Natural killer cell (primary cell): ENCODE data around the gene ATAT1. TPM values are rescaled to one million over a fixed set of nuclear protein-coding genes. Genes with fewer than 3 reads are reported as not detected.

Experiments used
- ATAC-seq, 3 donors: fragments of 150-1000 bp in 2 of 3; fragments of 200-7000 bp in 1 of 3; cut with Tn5 transposase; 1 replicate in 1 of 3; 2 replicates in 2 of 3; pipeline ENCODE4 v1.10.0; 2021; ENCODE audit warnings: mild to moderate bottlenecking in 2 of 3, moderate library complexity in 2 of 3
- DNase-seq, 2 donors: peaks; one replicate each; pipeline versions ENCODE4 v3.0.0 to v3.0.0-alpha.2; 2013 to 2021; ENCODE audit warnings: mixed read lengths in 1 of 2
- H3K27ac ChIP-seq: one replicate; pipeline ENCODE4 v1.5.1; 2013; ENCODE audit warnings: mild to moderate bottlenecking, low read length
- H3K27me3 ChIP-seq: one replicate; pipeline ENCODE4 v1.6.1; 2013; ENCODE audit warnings: low read length; ENCODE audit not compliant: control insufficient read depth, insufficient read depth
- H3K36me3 ChIP-seq: one replicate; pipeline ENCODE4 v1.6.1; 2013; ENCODE audit warnings: low read length; ENCODE audit not compliant: control insufficient read depth, insufficient read depth
- H3K4me1 ChIP-seq: one replicate; pipeline ENCODE4 v1.6.1; 2013; ENCODE audit warnings: low read length; ENCODE audit not compliant: control insufficient read depth, insufficient read depth
- H3K4me3 ChIP-seq: one replicate; pipeline ENCODE4 v1.5.1; 2013; ENCODE audit warnings: low read length
- H3K9me3 ChIP-seq: one replicate; pipeline ENCODE4 v1.6.1; 2013; ENCODE audit warnings: low read length; ENCODE audit not compliant: control insufficient read depth, insufficient read depth
- H3K27ac Mint-ChIP-seq, 2 donors: one replicate each; pipeline ENCODE4 v1.8.0; 2022; ENCODE audit warnings: mild to moderate bottlenecking in 2 of 2, mixed read lengths in 2 of 2, moderate library complexity in 1 of 2
- H3K27me3 Mint-ChIP-seq, 2 donors: one replicate each; pipeline ENCODE4 v1.8.0; 2022; ENCODE audit warnings: low read depth in 2 of 2, mixed read lengths in 2 of 2
- H3K36me3 Mint-ChIP-seq: one replicate; pipeline ENCODE4 v1.8.0; 2022; ENCODE audit warnings: mixed read lengths
- H3K4me1 Mint-ChIP-seq, 2 donors: one replicate each; pipeline ENCODE4 v1.8.0; 2022; ENCODE audit warnings: mixed read lengths in 2 of 2
- H3K4me3 Mint-ChIP-seq: one replicate; pipeline ENCODE4 v1.8.0; 2022; ENCODE audit warnings: mild to moderate bottlenecking, moderate library complexity, mixed read lengths
- H3K9me3 Mint-ChIP-seq, 2 donors: one replicate each; pipeline ENCODE4 v1.8.0; 2022; ENCODE audit warnings: mixed read lengths in 2 of 2
- WGBS: methylation state at CpG from one replicate; pipeline ENCODE4 v1.1.7; 2013; ENCODE audit warnings: missing lambda C conversion rate; ENCODE audit not compliant: insufficient coverage; 5-methylcytosine and 5-hydroxymethylcytosine counted together
- intact Hi-C: fragments of 100-400 bp; cut with micrococcal nuclease; formaldehyde crosslinking; loops from one replicate; pipeline ENCODE4 v1.14.2; 2022
- total RNA-seq, 4 donors: library from RNA; stranded (reverse); fragments of 120-200 nt in 1 of 4; gene quantifications; one replicate each; pipeline versions ENCODE4 v1.2.3 to v1.2.4, GENCODE V29; 2013 to 2022
- TF ChIP-seq, protein P1 (sequence below): fragments of 200-600 bp; IDR thresholded peaks from one replicate; pipeline ENCODE4 v1.8.0; 2022; ENCODE audit warnings: antibody characterized with exemption

ATAT1 gene
- total RNA-seq, 3 donors from 2014 or later (not counting 1 experiment from before 2014, with no cell fraction given), result 8.1 to 10.8 (median 8.9) TPM

DNA sequence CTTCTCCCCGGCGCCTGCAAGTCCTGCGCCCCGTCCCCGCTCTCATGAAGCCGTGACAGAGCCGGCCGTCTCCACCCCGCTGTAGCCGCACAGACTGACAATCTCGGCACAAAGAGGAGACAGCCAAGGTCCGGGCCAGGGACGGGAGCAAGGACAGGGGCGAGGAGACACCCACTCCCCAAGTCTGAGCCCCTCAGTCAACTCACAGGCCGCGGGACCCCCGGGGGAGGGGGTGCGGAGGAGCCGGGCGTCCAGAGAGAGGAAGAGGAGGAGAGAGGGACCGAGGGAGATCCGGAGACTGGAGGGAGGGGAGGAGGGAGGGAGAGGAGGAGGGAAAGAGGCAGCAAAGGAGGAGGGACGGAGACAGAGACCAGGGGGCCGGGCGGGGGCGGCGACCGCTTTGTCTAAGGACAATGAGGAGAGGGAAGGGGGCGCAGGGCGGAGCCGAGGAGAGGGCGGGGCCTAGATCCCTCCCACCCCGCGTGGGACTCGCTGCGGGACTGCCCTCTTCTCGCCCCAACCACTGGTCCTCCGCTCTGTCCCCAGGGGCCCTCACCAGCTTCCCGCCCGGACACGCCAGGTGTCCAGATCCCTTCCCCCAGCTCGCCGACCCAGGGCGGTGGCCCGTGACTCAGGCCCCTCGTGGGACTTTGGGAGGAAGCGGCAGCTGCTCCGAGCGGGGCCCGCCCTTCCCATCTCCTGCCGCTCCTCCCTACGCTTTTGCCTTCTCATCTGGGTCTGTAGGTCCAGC, 60.4 kb downstream of the ATAT1 start:
- Mint-ChIP-seq H3K4me1 (peaks cover 63 to 80% of the 10 kb centered on the region in 2 donors), H3K27ac (peak overlapping the region; percentile 91 to 98), H3K36me3 (peaks cover 13% of the 10 kb centered on the region), H3K4me3 (peak overlapping the region; percentile 96), H3K9me3 (no peaks in the 10 kb centered on the region), H3K27me3 (no peaks in the 10 kb centered on the region)
- Histone ChIP-seq H3K27ac (peak overlapping the region; percentile 96), H3K4me1 (peaks cover 68% of the 10 kb centered on the region), H3K4me3 (peak overlapping the region; percentile 96), H3K27me3 (no peaks in the 10 kb centered on the region), H3K36me3 (no peaks in the 10 kb centered on the region), H3K9me3 (no peaks in the 10 kb centered on the region)
- under 1% methylated on average over 52 of the region's 52 CpGs for WGBS
- DNase-seq (peak; percentile 64 to 78), ATAC-seq (peak; percentile 25 to 45 (median 30))
- TF ChIP-seq, protein P1, sequence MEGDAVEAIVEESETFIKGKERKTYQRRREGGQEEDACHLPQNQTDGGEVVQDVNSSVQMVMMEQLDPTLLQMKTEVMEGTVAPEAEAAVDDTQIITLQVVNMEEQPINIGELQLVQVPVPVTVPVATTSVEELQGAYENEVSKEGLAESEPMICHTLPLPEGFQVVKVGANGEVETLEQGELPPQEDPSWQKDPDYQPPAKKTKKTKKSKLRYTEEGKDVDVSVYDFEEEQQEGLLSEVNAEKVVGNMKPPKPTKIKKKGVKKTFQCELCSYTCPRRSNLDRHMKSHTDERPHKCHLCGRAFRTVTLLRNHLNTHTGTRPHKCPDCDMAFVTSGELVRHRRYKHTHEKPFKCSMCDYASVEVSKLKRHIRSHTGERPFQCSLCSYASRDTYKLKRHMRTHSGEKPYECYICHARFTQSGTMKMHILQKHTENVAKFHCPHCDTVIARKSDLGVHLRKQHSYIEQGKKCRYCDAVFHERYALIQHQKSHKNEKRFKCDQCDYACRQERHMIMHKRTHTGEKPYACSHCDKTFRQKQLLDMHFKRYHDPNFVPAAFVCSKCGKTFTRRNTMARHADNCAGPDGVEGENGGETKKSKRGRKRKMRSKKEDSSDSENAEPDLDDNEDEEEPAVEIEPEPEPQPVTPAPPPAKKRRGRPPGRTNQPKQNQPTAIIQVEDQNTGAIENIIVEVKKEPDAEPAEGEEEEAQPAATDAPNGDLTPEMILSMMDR, result no peak
- intact Hi-C loops, result loop anchor here (1.0 to 2.0 kb wide), 2 partner anchors 30 to 40 kb away; partner anchors contain the start of genes C6orf136 and MDC1

DNA sequence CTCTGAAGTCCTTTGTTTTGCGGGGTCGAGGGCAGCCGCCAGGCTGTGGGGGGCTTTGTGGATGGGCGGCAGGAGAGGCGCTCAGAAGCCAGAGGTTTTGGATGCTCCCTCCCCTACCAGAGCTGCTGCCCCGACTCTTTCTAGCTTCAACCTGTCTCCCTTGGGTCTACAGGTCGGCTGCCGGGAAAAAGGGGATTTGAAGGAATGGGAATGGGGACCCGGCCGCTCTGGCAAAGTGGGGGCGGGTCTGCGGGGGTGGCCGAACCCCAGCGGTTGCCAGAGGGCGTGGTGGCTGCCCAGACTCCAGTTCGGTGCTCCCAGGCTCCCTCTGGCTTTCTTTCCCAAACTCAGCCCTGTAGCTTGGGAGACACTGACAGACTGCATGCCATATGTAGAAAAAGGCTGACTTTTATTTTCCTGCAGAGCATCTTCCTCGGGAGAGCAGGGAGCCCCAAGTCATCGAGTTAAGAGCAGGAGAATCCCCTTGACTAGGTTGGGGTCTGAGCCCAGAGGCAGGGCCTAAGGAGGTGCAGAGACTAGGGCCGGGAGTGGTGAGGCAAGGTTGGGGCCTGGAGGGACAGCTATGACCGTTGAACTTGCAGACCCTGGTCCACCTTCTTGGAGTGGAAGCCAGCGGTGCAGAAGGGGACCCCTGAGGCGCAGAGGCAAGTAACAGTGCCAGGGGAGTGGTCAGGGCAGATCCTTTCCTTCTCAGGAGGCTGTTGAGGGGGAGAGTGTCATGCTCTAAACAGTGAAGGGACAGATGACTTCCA, 61.2 kb downstream of the ATAT1 start:
- H3K9me3 Mint-ChIP-seq, result no peaks in the 10 kb centered on the region
- Histone ChIP-seq H3K36me3 (no peaks in the 10 kb centered on the region), H3K4me3 (peak overlapping the region; percentile 96), H3K9me3 (no peaks in the 10 kb centered on the region), H3K4me1 (peaks cover 63% of the 10 kb centered on the region), H3K27ac (peak overlapping the region; percentile 96), H3K27me3 (no peaks in the 10 kb centered on the region)
- H3K4me1 Mint-ChIP-seq, result peaks cover 55 to 73% of the 10 kb centered on the region in 2 donors
- no peak for DNase-seq
- 28% methylated on average over 21 of the region's 22 CpGs for WGBS
- TF ChIP-seq, protein P1, result no peak
- no peak for ATAC-seq
- peak overlapping the region; percentile 96 for H3K4me3 Mint-ChIP-seq
- intact Hi-C loops, result loop anchor here (1.0 to 2.0 kb wide), 2 partner anchors 29 to 41 kb away; partner anchors contain the start of genes C6orf136 and MDC1
- H3K36me3 Mint-ChIP-seq, result peaks cover 13% of the 10 kb centered on the region
- peak overlapping the region; percentile 91 to 98 for H3K27ac Mint-ChIP-seq
- H3K27me3 Mint-ChIP-seq, result no peaks in the 10 kb centered on the region

DNA sequence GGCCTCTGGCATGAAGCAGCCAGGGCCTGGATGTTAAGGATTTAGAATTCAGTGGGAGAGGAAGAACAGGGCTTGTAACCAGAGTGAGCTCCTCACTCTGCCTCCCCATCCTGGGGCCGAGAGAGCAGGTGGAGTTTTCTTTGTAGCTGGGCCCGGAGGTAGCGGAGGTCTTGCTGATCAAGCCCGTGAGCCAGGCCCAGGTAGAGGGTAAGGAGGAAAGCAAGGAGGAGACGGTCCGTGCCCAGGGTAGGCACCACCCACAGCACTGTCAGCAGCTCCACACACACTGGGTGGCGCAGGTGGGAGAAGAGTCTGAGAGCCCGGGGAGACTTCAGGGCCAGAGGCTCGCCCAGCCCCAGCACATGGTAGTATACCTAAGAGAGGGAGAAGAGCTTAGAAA, 61.9 kb downstream of the ATAT1 start:
- peaks cover 13% of the 10 kb centered on the region for H3K36me3 Mint-ChIP-seq
- Histone ChIP-seq H3K36me3 (no peaks in the 10 kb centered on the region), H3K27ac (peak overlapping the region; percentile 96), H3K27me3 (no peaks in the 10 kb centered on the region), H3K4me3 (peak overlapping the region; percentile 96), H3K4me1 (peaks cover 56% of the 10 kb centered on the region), H3K9me3 (no peaks in the 10 kb centered on the region)
- intact Hi-C loops, result no loop called here
- peaks cover 51 to 70% of the 10 kb centered on the region in 2 donors for H3K4me1 Mint-ChIP-seq
- H3K27me3 Mint-ChIP-seq, result no peaks in the 10 kb centered on the region
- WGBS, result 72% methylated on average over 8 of the region's 9 CpGs
- TF ChIP-seq, protein P1, result no peak
- H3K9me3 Mint-ChIP-seq, result no peaks in the 10 kb centered on the region
- DNase-seq (peak in 1 of 2 donors; percentile 29), ATAC-seq (no peak)
- H3K27ac Mint-ChIP-seq, result peak overlapping the region; percentile 91 to 98
- H3K4me3 Mint-ChIP-seq, result peak overlapping the region; percentile 96
